IMR-90 (cell line): ENCODE data around the gene CMIP. TPM values are rescaled to one million over a fixed set of nuclear protein-coding genes. Genes with fewer than 3 reads are reported as not detected.

ENCODE experiments used
- ATAC-seq: fragments of 200-7000 bp; cut with Tn5 transposase; 2 replicates; pipeline ENCODE4 v1.9.1; 2020; ENCODE audit warnings: low read depth, mild to moderate bottlenecking, moderate library complexity
- BruUV-seq: library from RNA; stranded (reverse); fragments of 400-500 nt; replicated peaks from 2 replicates; lab custom pipeline; 2021; lab: Mats Ljungman, UMichigan
- CTCF ChIA-PET: fragments of 300-600 bp; formaldehyde crosslinking; extraction: SDS; loops from one replicate; lab custom pipeline; 2021; ENCODE audit warnings: antibody characterized with exemption; lab: Yijun Ruan, JAX
- POLR2A ChIA-PET: fragments of 300-600 bp; sonication (Branson Sonifier 250); formaldehyde crosslinking; loops from one replicate; lab custom pipeline; 2022; ENCODE audit warnings: antibody characterized with exemption; ENCODE audit not compliant: unreplicated experiment; lab: Charles Lee
- DNase-seq: peaks from one replicate; pipeline ENCODE4 v3.0.0; 2013
- H2AFZ ChIP-seq: replicated peaks from 2 replicates; pipeline ENCODE3; 2013; ENCODE audit warnings: low read length, mild to moderate bottlenecking; ENCODE audit not compliant: poor library complexity
- H2AK5ac ChIP-seq: 2 replicates; pipeline ENCODE4 v1.6.1; 2013; ENCODE audit warnings: low read depth, low read length, inconsistent platforms
- H2AK9ac ChIP-seq: replicated peaks from 2 replicates; pipeline ENCODE3; 2013; ENCODE audit warnings: mild to moderate bottlenecking, low read depth, low read length, moderate library complexity; ENCODE audit not compliant: poor library complexity
- H2BK120ac ChIP-seq: 2 replicates; pipeline ENCODE4 v1.6.1; 2013; ENCODE audit warnings: low read depth, low read length, inconsistent platforms
- H2BK15ac ChIP-seq: 3 replicates; pipeline ENCODE4 v1.6.1; 2013; ENCODE audit warnings: low read depth, low read length, inconsistent platforms
- H2BK20ac ChIP-seq: 2 replicates; pipeline ENCODE4 v1.6.1; 2013; ENCODE audit warnings: low read depth, mild to moderate bottlenecking, inconsistent platforms, low read length, moderate library complexity
- H2BK5ac ChIP-seq: 2 replicates; pipeline ENCODE4 v1.6.1; 2013; ENCODE audit warnings: mild to moderate bottlenecking, low read depth, low read length, inconsistent platforms; ENCODE audit not compliant: poor library complexity, severe bottlenecking
- H3K14ac ChIP-seq: replicated peaks from 2 replicates; pipeline ENCODE4 v1.6.1; 2013; ENCODE audit warnings: low read depth, low read length, inconsistent platforms
- H3K18ac ChIP-seq: 2 replicates; pipeline ENCODE4 v1.6.1; 2013; ENCODE audit warnings: low read depth, low read length, control low read depth
- H3K23ac ChIP-seq: 2 replicates; pipeline ENCODE4 v1.6.1; 2013; ENCODE audit warnings: low read depth, low read length, inconsistent platforms
- H3K27ac ChIP-seq: 2 replicates; pipeline ENCODE4 v1.5.1; 2013; ENCODE audit warnings: mild to moderate bottlenecking, control low read depth, low read length; ENCODE audit not compliant: insufficient read depth
- H3K27me3 ChIP-seq: 2 replicates; pipeline ENCODE4 v1.6.1; 2013; ENCODE audit warnings: low read length; ENCODE audit not compliant: control insufficient read depth, insufficient read depth
- H3K36me3 ChIP-seq: 2 replicates; pipeline ENCODE4 v1.6.1; 2013; ENCODE audit warnings: low read length, mixed read lengths; ENCODE audit not compliant: control insufficient read depth, insufficient read depth
- H3K4ac ChIP-seq: 2 replicates; pipeline ENCODE4 v1.6.1; 2013; ENCODE audit warnings: low read depth, low read length, inconsistent platforms
- H3K4me1 ChIP-seq: 2 replicates; pipeline ENCODE4 v1.6.1; 2013; ENCODE audit warnings: low read length, mixed read lengths; ENCODE audit not compliant: control insufficient read depth, insufficient read depth
- H3K4me2 ChIP-seq: 2 replicates; pipeline ENCODE4 v1.6.1; 2013; ENCODE audit warnings: low read depth, mild to moderate bottlenecking, control low read depth, low read length, moderate library complexity
- H3K4me3 ChIP-seq: 2 replicates; pipeline ENCODE4 v1.5.1; 2013; ENCODE audit warnings: low read depth, mild to moderate bottlenecking, control low read depth, low read length, moderate library complexity; ENCODE audit not compliant: insufficient read depth
- H3K56ac ChIP-seq: 2 replicates; pipeline ENCODE4 v1.6.1; 2013; ENCODE audit warnings: low read length, inconsistent platforms; ENCODE audit not compliant: insufficient read depth; ENCODE audit errors: extremely low read depth
- H3K79me1 ChIP-seq, 2 experiments: 2 replicates each; pipeline ENCODE4 v1.6.1; 2013; ENCODE audit warnings: low read length in 2 of 2, inconsistent platforms in 1 of 2, low read depth in 1 of 2
- H3K9ac ChIP-seq: 2 replicates; pipeline ENCODE4 v1.6.1; 2013; ENCODE audit warnings: low read depth, low read length, control low read depth
- H3K9me1 ChIP-seq: 2 replicates; pipeline ENCODE4 v1.6.1; 2013; ENCODE audit warnings: low read length, inconsistent platforms; ENCODE audit not compliant: insufficient read depth
- H3K9me3 ChIP-seq: 2 replicates; pipeline ENCODE4 v1.6.1; 2013; ENCODE audit warnings: low read length; ENCODE audit not compliant: control insufficient read depth, insufficient read depth
- H4K20me1 ChIP-seq: 2 replicates; pipeline ENCODE4 v1.6.1; 2013; ENCODE audit warnings: low read length, inconsistent platforms; ENCODE audit not compliant: insufficient read depth
- H4K5ac ChIP-seq: 2 replicates; pipeline ENCODE4 v1.6.1; 2013; ENCODE audit warnings: mild to moderate bottlenecking, low read depth, low read length, control low read depth
- H4K8ac ChIP-seq, 2 experiments: 2 replicates each; pipeline ENCODE4 v1.6.1; 2013; ENCODE audit warnings: low read depth in 2 of 2, low read length in 2 of 2, control low read depth in 1 of 2, inconsistent platforms in 1 of 2
- H4K91ac ChIP-seq: 2 replicates; pipeline ENCODE4 v1.6.1; 2013; ENCODE audit warnings: low read depth, low read length, inconsistent platforms; ENCODE audit not compliant: insufficient read depth
- POLR2A ChIP-seq: IDR thresholded peaks from 2 replicates; pipeline ENCODE4 v1.6.1; 2012; ENCODE audit warnings: mild to moderate bottlenecking, low read depth, low read length
- SMC3 ChIP-seq: fragments of 150-350 bp; IDR thresholded peaks from 2 replicates; pipeline ENCODE4 v1.6.1; 2016; ENCODE audit warnings: low read depth, mild to moderate bottlenecking, antibody characterized with exemption, low read length, moderate library complexity
- WGBS, 2 experiments: methylation state at CpG; one replicate each; pipeline versions ENCODE4 v1.1.5 to v1.1.7; 2013; ENCODE audit warnings: missing lambda C conversion rate in 2 of 2; ENCODE audit not compliant: insufficient read length in 1 of 2; ENCODE audit errors: extremely low coverage in 2 of 2; 5-methylcytosine and 5-hydroxymethylcytosine counted together
- dilution Hi-C: fragments of 300-500 bp; cut with HindIII; formaldehyde crosslinking; loops from one replicate; pipeline ENCODE4 v1.14.3; 2018; ENCODE audit warnings: low sequenced_read_pairs; ENCODE audit not compliant: unreplicated experiment
- in situ Hi-C: fragments of 300-500 bp; cut with MboI; formaldehyde crosslinking; loops from 3 replicates; pipeline ENCODE4 v1.14.3; 2019; ENCODE audit warnings: low sequenced_read_pairs, inconsistent platforms, mixed read lengths
- intact Hi-C: fragments of 100-400 bp; cut with micrococcal nuclease; formaldehyde crosslinking; loops from 2 replicates; pipeline ENCODE4 v1.10.0; 2022
- polyA plus RNA-seq, 3 experiments: library from polyadenylated mRNA; depleted of rRNA; stranded (reverse); fragments of >200 nt; gene quantifications; 2 replicates each; pipeline ENCODE4 v1.2.3, GENCODE V29; 2012; ENCODE audit warnings: low replicate concordance in 1 of 3
- total RNA-seq: library from RNA; depleted of rRNA; stranded (reverse); fragments of >200 nt; gene quantifications from 2 replicates; pipeline ENCODE4 v1.2.3, GENCODE V29; 2012

Gene CMIP
- total and polyA plus RNA-seq, 2 of the 4 experiments (the other 2 are of a cell fraction): 3.2 to 11.6 TPM

DNA sequence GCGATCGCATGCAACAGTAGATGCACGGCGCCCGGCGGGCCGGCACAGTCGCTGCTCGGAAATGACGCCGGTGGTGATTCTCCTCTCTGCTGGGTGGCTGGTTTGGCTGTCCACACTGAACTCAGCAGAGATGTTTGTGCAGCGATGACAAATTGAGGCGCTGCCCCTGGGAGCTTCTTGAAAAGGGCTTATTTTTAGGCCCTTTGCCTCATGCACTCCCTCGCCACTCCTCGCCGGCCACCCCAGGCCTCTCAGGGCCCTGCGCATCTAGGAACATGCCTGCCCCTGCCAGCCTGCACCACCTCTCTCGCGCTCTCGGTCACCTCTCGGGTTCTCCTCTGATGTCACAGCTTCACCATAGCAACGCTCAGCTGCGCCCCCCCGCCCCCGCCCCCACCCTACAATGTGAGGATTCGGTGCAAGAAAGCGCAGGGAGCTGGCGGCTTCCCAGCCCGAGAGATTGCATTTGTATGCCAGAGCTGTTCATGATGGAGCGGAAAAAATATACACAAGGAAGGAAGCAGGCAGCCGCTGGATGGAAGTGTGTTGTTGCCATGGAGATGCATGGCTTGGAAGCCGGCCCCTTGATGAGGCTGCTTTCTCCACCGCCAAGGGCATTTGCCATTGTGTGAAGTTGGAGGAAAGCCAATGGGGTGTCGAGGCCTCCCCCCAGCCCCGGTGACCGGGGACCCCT, 253.2 kb downstream of the CMIP start (continued):
- TF ChIP-seq SMC3: no peak

DNA sequence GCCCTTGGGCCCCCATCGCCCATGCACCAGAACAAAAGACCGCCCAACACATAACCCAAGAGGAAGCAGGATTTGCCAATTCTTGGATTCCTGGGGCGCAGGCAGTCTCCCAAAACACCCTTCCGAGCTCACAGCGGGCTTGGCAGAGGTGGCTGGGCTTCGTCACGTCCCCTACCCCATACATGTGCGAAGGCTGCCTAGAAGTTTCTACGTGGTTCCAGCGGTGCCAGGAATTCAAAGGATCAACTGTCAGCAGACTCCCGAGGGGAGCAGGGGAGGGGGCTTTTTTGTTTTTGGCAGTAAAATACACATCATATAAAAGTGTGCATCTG, 253.7 kb downstream of the CMIP start:
- Histone ChIP-seq H3K4me1 (peaks cover 14% of the 10 kb centered on the region), H3K9ac (no peak overlapping the region), H3K9me3 (no peaks in the 10 kb centered on the region), H3K27ac (no peak overlapping the region), H2AK9ac (no peak overlapping the region), H4K20me1 (peaks cover 26% of the 10 kb centered on the region), H2BK20ac (no peak overlapping the region), H3K4me2 (no peak overlapping the region), H4K91ac (no peak overlapping the region), H3K4ac (no peak overlapping the region), H3K56ac (no peak overlapping the region), H3K79me1 (peaks cover 0 to 4% of the 10 kb centered on the region in 2 experiments; a peak in 1 of 4 replicates), H4K8ac (no peak overlapping the region), H3K36me3 (peaks cover 28% of the 10 kb centered on the region), H2BK5ac (no peak overlapping the region), H2AFZ (no peak overlapping the region), H2BK120ac (no peak overlapping the region), H3K9me1 (peaks cover 8% of the 10 kb centered on the region; the same call in 1 of the 2 replicates), H4K5ac (no peak overlapping the region), H3K18ac (no peak overlapping the region), H3K23ac (no peak overlapping the region), H2AK5ac (no peak overlapping the region), H3K4me3 (no peak overlapping the region), H2BK15ac (no peak overlapping the region), H3K14ac (no peak overlapping the region), H3K27me3 (no peaks in the 10 kb centered on the region)
- in situ Hi-C loops (no loop called here), dilution Hi-C loops (no loop called here), intact Hi-C loops (no loop called here)
- ChIA-PET POLR2A (no interaction called here), CTCF (no interaction called here)
- WGBS, 2 experiments: 92% methylated on average over 6 of the region's 11 CpGs; no CpG with 5 or more reads in 1 of the 2 experiments
- BruUV-seq: no TSS peak
- no peak for DNase-seq
- no peak for TF ChIP-seq POLR2A
- ATAC-seq: no peak
